HCT116 (cell line): ENCODE measurements around the gene HRK. TPM values are rescaled to one million over a fixed set of nuclear protein-coding genes. Genes with fewer than 3 reads are reported as not detected.

ENCODE experiments used
- ATAC-seq: fragments of 200-7000 bp; cut with Tn5 transposase; 2 replicates; pipeline ENCODE4 v1.9.1; 2020; ENCODE audit warnings: mild to moderate bottlenecking, moderate library complexity
- BruUV-seq: library from RNA; stranded (reverse); fragments of 400-500 nt; replicated peaks from 2 replicates; lab custom pipeline; 2021; lab: Mats Ljungman, UMichigan
- CTCF ChIA-PET: fragments of 300-600 bp; sonication (Branson Sonifier 250); formaldehyde crosslinking; loops from one replicate; lab custom pipeline; 2021; ENCODE audit warnings: antibody characterized with exemption; lab: Charles Lee
- POLR2A ChIA-PET: fragments of 300-600, 350-600 bp; sonication (Branson Sonifier 250); formaldehyde crosslinking; loops from one replicate; lab custom pipeline; 2021; ENCODE audit warnings: antibody characterized with exemption; lab: Charles Lee
- RAD21 ChIA-PET, 2 experiments: fragments of 300-600 bp; sonication (Branson Sonifier 250); formaldehyde crosslinking; loops; one replicate each; lab custom pipeline; 2023; ENCODE audit warnings: low total read pairs in 2 of 2; ENCODE audit not compliant: uncharacterized antibody in 2 of 2, unreplicated experiment in 2 of 2, low non-redundant PET in 1 of 2; lab: Charles Lee
- DNase-seq: peaks from one replicate; pipeline ENCODE4 v3.0.0-alpha.2; 2010; ENCODE audit warnings: low read depth, low spot score
- H2AFZ ChIP-seq: fragments of 200-600 bp; shearing (Covaris generic), sonication (generic); 2 replicates; pipeline ENCODE4 v1.6.1; 2017; ENCODE audit warnings: low read depth, mixed run types, mixed read lengths, antibody characterized with exemption, low read length; ENCODE audit not compliant: poor library complexity, severe bottlenecking
- H3K27ac ChIP-seq: 2 replicates; pipeline ENCODE4 v1.5.1; 2012; ENCODE audit warnings: low read depth, low read length
- H3K27me3 ChIP-seq: fragments of 200-600 bp; sonication (generic); 2 replicates; pipeline ENCODE4 v1.6.1; 2016; ENCODE audit warnings: mixed run types, low read length, mixed read lengths; ENCODE audit not compliant: insufficient read depth
- H3K36me3 ChIP-seq, 2 experiments: fragments of 200-500 bp in 1 of 2; fragments of 200-600 bp in 1 of 2; sonication (Bioruptor generic) in 1 of 2; sonication (generic) in 1 of 2; 2 replicates each; pipeline versions ENCODE4 v1.5.1 to v1.6.1; 2014 to 2016; ENCODE audit warnings: low read length in 2 of 2, inconsistent platforms in 1 of 2, mixed read lengths in 1 of 2, mixed run types in 1 of 2; ENCODE audit not compliant: insufficient read depth in 2 of 2, control insufficient read depth in 1 of 2
- H3K4me1 ChIP-seq, 2 experiments: fragments of 200-600 bp in 1 of 2; sonication (generic) in 1 of 2; 2 replicates each; pipeline versions ENCODE4 v1.5.1 to v1.6.1; 2012 to 2017; ENCODE audit warnings: low read length in 2 of 2, inconsistent platforms in 1 of 2, mild to moderate bottlenecking in 1 of 2, mixed read lengths in 1 of 2, mixed run types in 1 of 2, moderate library complexity in 1 of 2; ENCODE audit not compliant: insufficient read depth in 2 of 2, control insufficient read depth in 1 of 2
- H3K4me2 ChIP-seq: fragments of 200-600 bp; sonication (generic); 2 replicates; pipeline ENCODE4 v1.6.1; 2017; ENCODE audit warnings: mixed run types, low read length, mixed read lengths
- H3K4me3 ChIP-seq, 2 experiments: fragments of 200-600 bp in 1 of 2; sonication (generic) in 1 of 2; replicated peaks in 1 of 2; 2 replicates each; pipeline ENCODE4 v1.5.1; 2011 to 2016; ENCODE audit warnings: low read length in 2 of 2, control low read depth in 1 of 2, low read depth in 1 of 2, mild to moderate bottlenecking in 1 of 2, mixed read lengths in 1 of 2, mixed run types in 1 of 2
- H3K79me2 ChIP-seq: fragments of 200-600 bp; sonication (generic); 2 replicates; pipeline ENCODE4 v1.6.1; 2017; ENCODE audit warnings: mild to moderate bottlenecking, mixed run types, low read length, moderate library complexity, mixed read lengths; ENCODE audit not compliant: insufficient read depth
- H3K9ac ChIP-seq: fragments of 200-600 bp; sonication (generic); 2 replicates; pipeline ENCODE4 v1.6.1; 2016; ENCODE audit warnings: low read length, mixed read lengths
- H3K9me2 ChIP-seq: fragments of 200-600 bp; sonication (generic), shearing (Covaris generic); 2 replicates; pipeline ENCODE4 v1.6.1; 2017; ENCODE audit warnings: mixed run types, mild to moderate bottlenecking, moderate library complexity; ENCODE audit not compliant: insufficient read depth
- H3K9me3 ChIP-seq, 2 experiments: fragments of 200-500 bp in 1 of 2; fragments of 200-600 bp in 1 of 2; sonication (Bioruptor generic) in 1 of 2; sonication (generic) in 1 of 2; 2 replicates each; pipeline ENCODE4 v1.6.1; 2014 to 2017; ENCODE audit warnings: low read length in 2 of 2, mixed read lengths in 2 of 2, inconsistent platforms in 1 of 2, low read depth in 1 of 2, mild to moderate bottlenecking in 1 of 2, mixed run types in 1 of 2, moderate library complexity in 1 of 2; ENCODE audit not compliant: control insufficient read depth in 1 of 2, insufficient read depth in 1 of 2
- H4K20me1 ChIP-seq: fragments of 200-600 bp; sonication (generic), shearing (Covaris generic); 2 replicates; pipeline ENCODE4 v1.6.1; 2017; ENCODE audit warnings: mixed run types, mild to moderate bottlenecking, moderate library complexity; ENCODE audit not compliant: insufficient read depth
- CBX3 ChIP-seq: IDR thresholded peaks from 2 replicates; pipeline ENCODE4 v1.6.1; 2012; ENCODE audit warnings: low read depth
- ELF1 ChIP-seq: IDR thresholded peaks from 2 replicates; pipeline ENCODE4 v1.6.1; 2012; ENCODE audit warnings: low read depth, borderline replicate concordance
- EZH2 ChIP-seq: fragments of 200-600 bp; sonication (generic); IDR thresholded peaks from 2 replicates; pipeline ENCODE4 v1.6.1; 2017; ENCODE audit warnings: antibody characterized with exemption, mixed run types
- EZH2phosphoT487 ChIP-seq: fragments of 200-600 bp; IDR thresholded peaks from 2 replicates; pipeline ENCODE4 v1.6.1; 2018; ENCODE audit warnings: antibody characterized with exemption, borderline replicate concordance
- JUND ChIP-seq: IDR thresholded peaks from 2 replicates; pipeline ENCODE4 v1.6.1; 2012
- POLR2AphosphoS5 ChIP-seq: IDR thresholded peaks from 2 replicates; pipeline ENCODE4 v1.6.1; 2011; ENCODE audit warnings: mild to moderate bottlenecking, low read depth, low read length, moderate library complexity
- SIN3A ChIP-seq: IDR thresholded peaks from 2 replicates; pipeline ENCODE4 v1.6.1; 2012; ENCODE audit warnings: low read depth
- SP1 ChIP-seq: IDR thresholded peaks from 2 replicates; pipeline ENCODE4 v1.6.1; 2012; ENCODE audit warnings: low read depth
- SRF ChIP-seq: IDR thresholded peaks from 2 replicates; pipeline ENCODE4 v1.6.1; 2012; ENCODE audit warnings: low read depth
- ZFX ChIP-seq: fragments of 450-650 bp; IDR thresholded peaks from 2 replicates; pipeline ENCODE4 v1.6.1; 2017
- intact Hi-C: fragments of 100-400 bp; cut with micrococcal nuclease; formaldehyde crosslinking; loops from 2 replicates; pipeline ENCODE4 v1.10.0; 2022
- total RNA-seq: library from RNA; stranded (reverse); gene quantifications from one replicate; pipeline ENCODE4 v1.2.1, GENCODE V29; 2021; ENCODE audit not compliant: unreplicated experiment
- TF ChIP-seq, protein P1 (sequence below): IDR thresholded peaks from 2 replicates; pipeline ENCODE4 v1.6.1; 2012; ENCODE audit warnings: low read depth
- TF ChIP-seq, protein P2 (sequence below): IDR thresholded peaks from 2 replicates; pipeline ENCODE4 v1.6.1; 2012
- TF ChIP-seq, protein P3 (sequence below), 3 experiments: fragments of 200-600 bp in 1 of 3; sonication (generic) in 1 of 3; IDR thresholded peaks in 2 of 3; conservative IDR thresholded peaks in 1 of 3; 2 replicates each; pipeline ENCODE4 v1.5.1; 2012 to 2017; ENCODE audit warnings: low read depth in 2 of 3, low read length in 2 of 3, antibody characterized with exemption in 1 of 3, borderline replicate concordance in 1 of 3, control low read depth in 1 of 3, mild to moderate bottlenecking in 1 of 3, mixed read lengths in 1 of 3, mixed run types in 1 of 3, moderate library complexity in 1 of 3; ENCODE audit not compliant: insufficient read depth in 1 of 3
- TF ChIP-seq, protein P4 (sequence below): IDR thresholded peaks from 2 replicates; pipeline ENCODE4 v1.6.1; 2012

HRK gene
- total RNA-seq, 1 experiment from 2014 or later: 4.3 TPM

DNA sequence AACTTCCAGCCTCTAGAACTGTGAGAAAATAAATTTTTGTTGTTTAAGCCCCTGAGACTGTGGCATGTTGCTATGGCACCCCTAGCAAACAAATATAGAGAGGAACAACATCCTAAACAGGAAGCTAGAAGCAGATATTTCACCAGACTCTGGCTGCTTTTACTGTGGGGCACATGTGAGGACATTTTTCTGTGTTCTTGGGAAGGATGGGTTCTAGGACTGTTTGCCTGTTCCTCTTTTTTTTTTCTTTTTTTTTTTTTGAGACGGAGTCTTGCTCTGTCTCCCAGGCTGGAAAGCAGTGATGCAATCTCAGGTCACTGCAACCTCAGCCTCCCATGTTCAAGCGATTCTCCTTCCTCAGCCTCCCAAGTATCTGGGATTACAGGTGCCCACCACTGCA, 4.2 kb upstream of the HRK start:
- no peaks in the 10 kb centered on the region for H3K9me3 ChIP-seq
- H3K4me1 ChIP-seq: peaks cover 0 to 8% of the 10 kb centered on the region in 2 experiments; a peak in 3 of 4 replicates
- no peak overlapping the region for H2AFZ ChIP-seq
- DNase-seq (no peak), ATAC-seq (no peak)
- H3K4me3 ChIP-seq: no peak overlapping the region
- H3K79me2 ChIP-seq: no peaks in the 10 kb centered on the region
- intact Hi-C loops: no loop called here
- TF ChIP-seq ELF1 (no peak), SIN3A (no peak), EZH2phosphoT487 (no peak), SP1 (no peak), JUND (no peak), CBX3 (no peak), EZH2 (no peak), SRF (no peak), POLR2AphosphoS5 (no peak), ZFX (no peak)
- TF ChIP-seq, protein P1, sequence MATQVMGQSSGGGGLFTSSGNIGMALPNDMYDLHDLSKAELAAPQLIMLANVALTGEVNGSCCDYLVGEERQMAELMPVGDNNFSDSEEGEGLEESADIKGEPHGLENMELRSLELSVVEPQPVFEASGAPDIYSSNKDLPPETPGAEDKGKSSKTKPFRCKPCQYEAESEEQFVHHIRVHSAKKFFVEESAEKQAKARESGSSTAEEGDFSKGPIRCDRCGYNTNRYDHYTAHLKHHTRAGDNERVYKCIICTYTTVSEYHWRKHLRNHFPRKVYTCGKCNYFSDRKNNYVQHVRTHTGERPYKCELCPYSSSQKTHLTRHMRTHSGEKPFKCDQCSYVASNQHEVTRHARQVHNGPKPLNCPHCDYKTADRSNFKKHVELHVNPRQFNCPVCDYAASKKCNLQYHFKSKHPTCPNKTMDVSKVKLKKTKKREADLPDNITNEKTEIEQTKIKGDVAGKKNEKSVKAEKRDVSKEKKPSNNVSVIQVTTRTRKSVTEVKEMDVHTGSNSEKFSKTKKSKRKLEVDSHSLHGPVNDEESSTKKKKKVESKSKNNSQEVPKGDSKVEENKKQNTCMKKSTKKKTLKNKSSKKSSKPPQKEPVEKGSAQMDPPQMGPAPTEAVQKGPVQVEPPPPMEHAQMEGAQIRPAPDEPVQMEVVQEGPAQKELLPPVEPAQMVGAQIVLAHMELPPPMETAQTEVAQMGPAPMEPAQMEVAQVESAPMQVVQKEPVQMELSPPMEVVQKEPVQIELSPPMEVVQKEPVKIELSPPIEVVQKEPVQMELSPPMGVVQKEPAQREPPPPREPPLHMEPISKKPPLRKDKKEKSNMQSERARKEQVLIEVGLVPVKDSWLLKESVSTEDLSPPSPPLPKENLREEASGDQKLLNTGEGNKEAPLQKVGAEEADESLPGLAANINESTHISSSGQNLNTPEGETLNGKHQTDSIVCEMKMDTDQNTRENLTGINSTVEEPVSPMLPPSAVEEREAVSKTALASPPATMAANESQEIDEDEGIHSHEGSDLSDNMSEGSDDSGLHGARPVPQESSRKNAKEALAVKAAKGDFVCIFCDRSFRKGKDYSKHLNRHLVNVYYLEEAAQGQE: no peak
- TF ChIP-seq, protein P2, sequence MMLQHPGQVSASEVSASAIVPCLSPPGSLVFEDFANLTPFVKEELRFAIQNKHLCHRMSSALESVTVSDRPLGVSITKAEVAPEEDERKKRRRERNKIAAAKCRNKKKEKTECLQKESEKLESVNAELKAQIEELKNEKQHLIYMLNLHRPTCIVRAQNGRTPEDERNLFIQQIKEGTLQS: no peak
- TF ChIP-seq, protein P3, sequence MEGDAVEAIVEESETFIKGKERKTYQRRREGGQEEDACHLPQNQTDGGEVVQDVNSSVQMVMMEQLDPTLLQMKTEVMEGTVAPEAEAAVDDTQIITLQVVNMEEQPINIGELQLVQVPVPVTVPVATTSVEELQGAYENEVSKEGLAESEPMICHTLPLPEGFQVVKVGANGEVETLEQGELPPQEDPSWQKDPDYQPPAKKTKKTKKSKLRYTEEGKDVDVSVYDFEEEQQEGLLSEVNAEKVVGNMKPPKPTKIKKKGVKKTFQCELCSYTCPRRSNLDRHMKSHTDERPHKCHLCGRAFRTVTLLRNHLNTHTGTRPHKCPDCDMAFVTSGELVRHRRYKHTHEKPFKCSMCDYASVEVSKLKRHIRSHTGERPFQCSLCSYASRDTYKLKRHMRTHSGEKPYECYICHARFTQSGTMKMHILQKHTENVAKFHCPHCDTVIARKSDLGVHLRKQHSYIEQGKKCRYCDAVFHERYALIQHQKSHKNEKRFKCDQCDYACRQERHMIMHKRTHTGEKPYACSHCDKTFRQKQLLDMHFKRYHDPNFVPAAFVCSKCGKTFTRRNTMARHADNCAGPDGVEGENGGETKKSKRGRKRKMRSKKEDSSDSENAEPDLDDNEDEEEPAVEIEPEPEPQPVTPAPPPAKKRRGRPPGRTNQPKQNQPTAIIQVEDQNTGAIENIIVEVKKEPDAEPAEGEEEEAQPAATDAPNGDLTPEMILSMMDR (IDR thresholded peaks at IDR 0.05 in 2 of 3, conservative IDR thresholded peaks at IDR 0.05 in 1 of 3; ENCODE audit: borderline replicate concordance in 1 of 3, insufficient read depth in 1 of 3, low read depth in 2 of 3, low read length in 2 of 3): no peak
- TF ChIP-seq, protein P4, sequence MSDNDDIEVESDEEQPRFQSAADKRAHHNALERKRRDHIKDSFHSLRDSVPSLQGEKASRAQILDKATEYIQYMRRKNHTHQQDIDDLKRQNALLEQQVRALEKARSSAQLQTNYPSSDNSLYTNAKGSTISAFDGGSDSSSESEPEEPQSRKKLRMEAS: no peak
- H3K4me2 ChIP-seq: no peak overlapping the region
- no peaks in the 10 kb centered on the region for H3K36me3 ChIP-seq
- H3K9me2 ChIP-seq: no peaks in the 10 kb centered on the region
- no peaks in the 10 kb centered on the region for H4K20me1 ChIP-seq
- BruUV-seq: no TSS peak
- POLR2A ChIA-PET: no interaction called here
- no peaks in the 10 kb centered on the region for H3K27me3 ChIP-seq
- RAD21 ChIA-PET: no interaction called here
- H3K9ac ChIP-seq: no peak overlapping the region
- CTCF ChIA-PET: no interaction called here
- no peak overlapping the region for H3K27ac ChIP-seq
